SK-N-MC (cell line): Measurements from ENCODE around the gene RBM7.
A peak's percentile ranks its signal among the peaks of the same experiment; 100 is the strongest.

Experiments used
- DNase-seq: peaks from one replicate; pipeline ENCODE4 v3.0.0-alpha.2; 2011; ENCODE audit warnings: low read depth, low spot score
- H3K27ac ChIP-seq: fragments of 200-600 bp; sonication (generic); 2 replicates; pipeline ENCODE4 v1.5.1; 2016; ENCODE audit warnings: mixed run types
- H3K36me3 ChIP-seq: fragments of 200-600 bp; sonication (generic); 2 replicates; pipeline ENCODE4 v1.6.1; 2017; ENCODE audit warnings: antibody characterized with exemption, low read length, mixed read lengths; ENCODE audit not compliant: insufficient read depth
- H3K4me3 ChIP-seq: fragments of 200-600 bp; sonication (generic); 2 replicates; pipeline ENCODE4 v1.5.1; 2016
- H3K9ac ChIP-seq: fragments of 200-600 bp; sonication (generic); 2 replicates; pipeline ENCODE4 v1.8.0; 2017; ENCODE audit warnings: mixed run types, mixed read lengths; ENCODE audit not compliant: insufficient read length
- H3K9me3 ChIP-seq: fragments of 200-600 bp; sonication (generic); 2 replicates; pipeline ENCODE4 v1.6.1; 2017; ENCODE audit warnings: low read depth, mild to moderate bottlenecking, antibody characterized with exemption, low read length, moderate library complexity, mixed read lengths
- EZH2 ChIP-seq: fragments of 200-600 bp; sonication (generic); IDR thresholded peaks from one replicate; pipeline ENCODE4 v1.6.1; 2017; ENCODE audit warnings: antibody characterized with exemption
- FOXP2 ChIP-seq: optimal IDR thresholded peaks from 2 replicates; pipeline ENCODE3; 2011; ENCODE audit warnings: mild to moderate bottlenecking, moderate library complexity; ENCODE audit not compliant: insufficient read depth; ENCODE audit errors: extremely low read length, control extremely low read depth
- POLR2AphosphoS5 ChIP-seq: IDR thresholded peaks from 2 replicates; pipeline ENCODE4 v1.6.1; 2012; ENCODE audit warnings: mild to moderate bottlenecking, low read depth, low read length, borderline replicate concordance

Gene RBM7

DNA sequence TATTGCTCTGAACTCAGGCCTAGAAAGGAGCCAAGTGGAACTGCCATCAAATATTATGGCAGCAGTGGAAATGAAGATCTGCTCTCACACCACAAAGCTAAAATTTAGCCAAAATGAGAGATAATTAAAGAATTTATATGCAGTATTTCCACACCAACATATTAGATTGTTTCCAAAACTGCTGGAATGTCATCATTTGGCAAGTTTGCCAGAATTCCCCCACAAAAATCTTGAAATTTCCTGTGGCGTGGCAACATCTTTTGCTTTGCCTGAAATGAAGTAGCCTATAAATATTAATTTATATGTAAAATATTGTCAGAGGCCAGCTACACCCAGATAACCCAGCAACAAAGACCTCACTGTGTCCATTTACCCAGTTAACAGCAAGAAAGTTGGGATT is 13.9 kb upstream of the RBM7 start:
- DNase-seq = no peak
- H3K9ac ChIP-seq = no peak overlapping the region
- no peaks in the 10 kb centered on the region for H3K9me3 ChIP-seq
- H3K4me3 ChIP-seq = no peak overlapping the region
- TF ChIP-seq EZH2 (no peak), POLR2AphosphoS5 (no peak), FOXP2 (no peak)
- H3K36me3 ChIP-seq = no peaks in the 10 kb centered on the region
- no peak overlapping the region for H3K27ac ChIP-seq

- no peaks in the 10 kb centered on the region for H3K36me3 ChIP-seq
- DNase-seq = no peak
- no peaks in the 10 kb centered on the region for H3K9me3 ChIP-seq
- TF ChIP-seq FOXP2 = no peak
- no peak for TF ChIP-seq POLR2AphosphoS5
- TF ChIP-seq EZH2 = no peak
- no peak overlapping the region for H3K27ac ChIP-seq
- H3K4me3 ChIP-seq = no peak overlapping the region
- H3K9ac ChIP-seq = no peak overlapping the region
Measured at GRCh38 chr11:114392735-114393667, 7.5 kb upstream of the RBM7 start.

DNA sequence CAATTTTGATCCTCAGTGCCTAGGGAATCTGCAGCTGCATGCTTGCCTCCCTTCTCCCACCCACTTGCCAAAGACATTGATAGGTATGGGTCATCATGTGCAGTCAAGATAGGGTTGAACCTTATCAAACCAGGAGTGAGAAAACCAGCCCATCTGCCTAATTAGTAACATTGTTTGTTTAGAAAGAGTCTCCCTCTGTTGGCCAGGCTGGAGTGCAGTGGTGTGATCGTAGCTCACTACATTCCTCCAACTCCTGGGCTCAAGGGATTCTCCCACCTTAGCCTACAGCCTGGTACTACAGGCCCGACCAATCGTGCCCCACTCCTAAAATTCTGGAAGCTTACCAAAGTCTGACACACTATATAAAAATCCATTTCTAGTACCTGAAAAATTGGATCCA is 4.7 kb upstream of the RBM7 start:
- DNase-seq = no peak

DNA sequence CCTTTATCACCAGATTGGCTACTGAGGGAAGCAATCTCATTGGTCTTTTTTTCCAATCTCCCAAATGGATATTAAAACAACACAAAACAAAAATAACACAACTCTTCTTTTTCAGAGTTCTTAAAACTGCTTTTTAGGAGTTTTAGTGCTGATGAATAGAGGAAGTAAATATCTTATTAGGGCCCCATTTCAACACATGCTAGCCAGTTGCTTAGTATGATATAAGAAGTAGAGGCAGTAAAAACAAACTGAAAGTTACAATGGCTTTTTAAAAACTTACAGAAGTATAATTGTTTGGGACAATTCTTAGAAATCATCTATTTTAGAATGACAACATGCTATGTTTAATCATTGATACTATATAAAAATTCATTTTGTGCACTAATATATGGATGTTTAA is 3.5 kb upstream of the RBM7 start:
- no peak for DNase-seq
- H3K36me3 ChIP-seq = no peaks in the 10 kb centered on the region
- no peak overlapping the region for H3K4me3 ChIP-seq
- H3K27ac ChIP-seq = no peak overlapping the region
- TF ChIP-seq EZH2 (no peak), FOXP2 (no peak), POLR2AphosphoS5 (no peak)
- H3K9ac ChIP-seq = no peak overlapping the region
- H3K9me3 ChIP-seq = no peaks in the 10 kb centered on the region

More for the DNA sequence above, 4.7 kb upstream of the RBM7 start:
- Histone ChIP-seq H3K36me3 (no peaks in the 10 kb centered on the region), H3K27ac (no peak overlapping the region), H3K9ac (no peak overlapping the region), H3K4me3 (no peak overlapping the region), H3K9me3 (no peaks in the 10 kb centered on the region)
- TF ChIP-seq EZH2 = no peak
- TF ChIP-seq FOXP2 = no peak
- TF ChIP-seq POLR2AphosphoS5 = no peak

DNA sequence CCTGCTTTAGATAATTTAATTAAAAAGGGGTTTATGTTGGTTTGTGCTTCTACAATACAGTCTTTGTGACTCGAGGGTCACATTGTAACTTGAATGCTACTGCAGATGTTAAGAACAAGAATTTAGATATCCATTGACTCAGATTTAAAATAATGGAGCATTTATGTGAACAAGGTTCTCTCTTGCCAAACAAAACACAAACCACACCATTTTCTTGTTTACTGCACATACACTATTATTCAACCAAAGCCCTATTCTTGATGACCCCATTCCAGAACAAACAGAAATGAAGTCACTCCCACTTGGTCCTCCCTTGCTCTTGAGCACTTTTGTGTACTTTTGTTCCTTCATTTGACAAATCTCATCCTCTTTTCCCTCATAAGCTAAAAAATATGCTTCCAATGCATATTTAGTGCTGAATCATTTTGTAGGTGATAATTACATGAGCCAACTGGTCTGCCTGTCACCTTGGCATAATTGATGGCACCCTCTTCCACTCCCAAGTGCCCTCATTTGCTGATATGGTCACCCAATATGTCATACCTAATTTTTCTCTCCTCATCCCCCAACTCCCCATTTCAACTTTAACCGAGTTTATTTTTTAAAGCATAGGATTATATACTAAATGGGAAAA is 3.0 kb upstream of the RBM7 start:
- no peak for DNase-seq
- no peak overlapping the region for H3K9ac ChIP-seq
- H3K27ac ChIP-seq = no peak overlapping the region
- H3K36me3 ChIP-seq = peaks cover under 1% of the 10 kb centered on the region; the same call in 1 of the 2 replicates
- no peak overlapping the region for H3K4me3 ChIP-seq
- TF ChIP-seq FOXP2 (no peak), EZH2 (no peak), POLR2AphosphoS5 (no peak)
- H3K9me3 ChIP-seq = no peaks in the 10 kb centered on the region

DNA sequence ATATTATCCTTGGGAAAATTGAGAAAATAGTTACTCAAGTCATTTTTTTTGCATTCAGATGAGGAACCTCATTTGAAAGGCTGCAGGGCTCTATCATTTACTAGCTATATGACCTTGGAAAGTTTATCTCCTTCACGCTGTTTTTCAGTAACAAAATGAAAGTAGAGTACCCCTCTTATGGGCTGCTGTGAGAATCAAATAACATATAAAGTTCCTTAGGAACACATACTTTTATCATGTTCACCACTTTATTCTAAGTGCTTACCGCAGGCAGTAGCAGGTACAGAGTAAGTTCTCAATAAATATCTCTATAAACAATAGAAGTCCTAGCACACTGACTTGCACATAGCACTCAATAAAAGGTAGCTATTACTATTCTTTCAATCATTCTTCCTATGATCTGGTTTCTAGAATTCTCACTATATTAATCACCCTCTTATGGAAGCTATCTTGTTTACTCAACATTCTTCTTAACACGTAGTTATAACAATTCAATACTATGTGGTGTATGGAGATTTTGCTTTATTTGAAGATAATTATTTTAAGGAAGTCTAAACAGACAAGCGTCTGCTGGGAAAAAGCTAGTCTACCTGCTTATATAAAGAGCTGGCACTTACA is 2.1 kb upstream of the RBM7 start:
- H3K36me3 ChIP-seq = peaks cover 10% of the 10 kb centered on the region
- H3K4me3 ChIP-seq = no peak overlapping the region
- no peaks in the 10 kb centered on the region for H3K9me3 ChIP-seq
- TF ChIP-seq EZH2 = no peak
- no peak for TF ChIP-seq FOXP2
- H3K9ac ChIP-seq = no peak overlapping the region
- DNase-seq = no peak
- no peak overlapping the region for H3K27ac ChIP-seq

GRCh38 chr11:114399490-114400215 is 813 bp upstream of the RBM7 start:
- no peak for DNase-seq
- Histone ChIP-seq H3K9ac (peak overlapping the region; percentile 99), H3K27ac (peak overlapping the region; percentile 91), H3K4me3 (peak overlapping the region; percentile 99), H3K9me3 (no peaks in the 10 kb centered on the region), H3K36me3 (peaks cover 20% of the 10 kb centered on the region)
- no peak for TF ChIP-seq POLR2AphosphoS5
- TF ChIP-seq FOXP2 = no peak
- TF ChIP-seq EZH2 = no peak

DNA sequence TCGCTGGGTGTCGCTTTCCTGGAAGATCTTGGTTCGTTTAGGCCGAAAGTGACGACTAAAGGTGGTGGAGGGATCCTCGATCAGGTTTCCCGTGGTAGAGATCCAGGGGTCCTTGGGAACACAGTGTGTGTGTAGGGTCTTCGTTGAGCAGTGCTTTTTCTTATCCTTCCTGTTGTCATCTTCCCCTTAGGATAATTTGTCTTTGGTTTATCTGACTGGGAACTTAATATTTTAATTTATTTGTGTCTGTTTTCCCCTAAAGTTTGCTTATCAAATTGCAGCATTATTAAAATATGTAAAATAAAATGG is 403 bp downstream of the RBM7 start:
- DNase-seq = no peak
- peak overlapping the region; percentile 84 for H3K27ac ChIP-seq
- H3K9me3 ChIP-seq = no peaks in the 10 kb centered on the region
- peak overlapping the region; percentile 99 for H3K9ac ChIP-seq
- H3K36me3 ChIP-seq = peaks cover 30% of the 10 kb centered on the region
- TF ChIP-seq EZH2 = no peak
- no peak for TF ChIP-seq FOXP2
- TF ChIP-seq POLR2AphosphoS5 = no peak
- peak overlapping the region; percentile 99 for H3K4me3 ChIP-seq
